Measurements from ENCODE around the gene GPR37. TPM values are rescaled to one million over a fixed set of nuclear protein-coding genes. Genes with fewer than 3 reads are reported as not detected.

The GPR37 gene
- total and polyA plus RNA-seq, 3 donors from 2014 or later, result 41.9 to 76.3 (median 65.4) TPM

GRCh38 chr7:124752310-124752709 is 13.3 kb downstream of the GPR37 start:
- intact Hi-C loops (cut with DNase I; ENCODE audit: low total_unique reads), result no loop called here
- Histone ChIP-seq H3K4me3 (no peak overlapping the region), H3K36me3 (ENCODE audit: low read depth, missing control alignments) (no peaks in the 10 kb centered on the region), H3K27me3 (no peaks in the 10 kb centered on the region), H3K9me3 (no peaks in the 10 kb centered on the region), H3K27ac (no peak overlapping the region), H3K4me1 (peaks cover 7% of the 10 kb centered on the region)
- DNase-seq, result no peak
- TF ChIP-seq CTCF (IDR thresholded peaks at IDR 0.05) (no peak), POLR2A (IDR thresholded peaks at IDR 0.05) (no peak)
- WGBS, 2 donors, result 53 to 58% methylated on average over 1 of the region's 1 CpG

GRCh38 chr7:124751027-124751426 is 14.6 kb downstream of the GPR37 start:
- Histone ChIP-seq H3K4me1 (peaks cover 3% of the 10 kb centered on the region), H3K27me3 (no peaks in the 10 kb centered on the region), H3K4me3 (no peak overlapping the region), H3K9me3 (no peaks in the 10 kb centered on the region), H3K36me3 (ENCODE audit: low read depth, missing control alignments) (no peaks in the 10 kb centered on the region), H3K27ac (no peak overlapping the region)
- 59 to 67% methylated on average over 2 of the region's 2 CpGs for WGBS, 2 donors
- intact Hi-C loops (cut with DNase I; ENCODE audit: low total_unique reads), result no loop called here
- DNase-seq, result no peak
- TF ChIP-seq POLR2A (IDR thresholded peaks at IDR 0.05) (no peak), CTCF (IDR thresholded peaks at IDR 0.05) (no peak)

GRCh38 chr7:124747072-124747471 is 18.5 kb downstream of the GPR37 start:
- intact Hi-C loops (cut with DNase I; ENCODE audit: low total_unique reads), result no loop called here
- 88 to 96% methylated on average over 8 to 11 of the region's 11 CpGs for WGBS, 2 donors
- TF ChIP-seq CTCF (IDR thresholded peaks at IDR 0.05) (no peak), POLR2A (IDR thresholded peaks at IDR 0.05) (no peak)
- Histone ChIP-seq H3K4me3 (no peak overlapping the region), H3K9me3 (no peaks in the 10 kb centered on the region), H3K27me3 (no peaks in the 10 kb centered on the region), H3K36me3 (ENCODE audit: low read depth, missing control alignments) (no peaks in the 10 kb centered on the region), H3K27ac (no peak overlapping the region), H3K4me1 (no peaks in the 10 kb centered on the region)
- no peak for DNase-seq

GRCh38 chr7:124738639-124739038 is 27.0 kb downstream of the GPR37 start:
- Histone ChIP-seq H3K4me3 (no peak overlapping the region), H3K9me3 (no peaks in the 10 kb centered on the region), H3K36me3 (ENCODE audit: low read depth, missing control alignments) (no peaks in the 10 kb centered on the region), H3K27ac (no peak overlapping the region), H3K27me3 (no peaks in the 10 kb centered on the region), H3K4me1 (no peaks in the 10 kb centered on the region)
- intact Hi-C loops (cut with DNase I; ENCODE audit: low total_unique reads), result no loop called here
- no peak for DNase-seq
- TF ChIP-seq CTCF (IDR thresholded peaks at IDR 0.05) (no peak), POLR2A (IDR thresholded peaks at IDR 0.05) (no peak)
- 76 to 78% methylated on average over 3 of the region's 3 CpGs for WGBS, 2 donors

- no peaks in the 10 kb centered on the region for H3K27me3 ChIP-seq
- intact Hi-C loops (cut with DNase I; ENCODE audit: low total_unique reads), result no loop called here
- H3K9me3 ChIP-seq, result no peaks in the 10 kb centered on the region
- no peaks in the 10 kb centered on the region for H3K4me1 ChIP-seq
- 65 to 73% methylated on average over 2 of the region's 2 CpGs for WGBS, 2 donors
- TF ChIP-seq CTCF (IDR thresholded peaks at IDR 0.05), result no peak
- no peak for TF ChIP-seq POLR2A (IDR thresholded peaks at IDR 0.05)
- no peak overlapping the region for H3K4me3 ChIP-seq
- H3K36me3 ChIP-seq (ENCODE audit: low read depth, missing control alignments), result no peaks in the 10 kb centered on the region
- no peak for DNase-seq
- H3K27ac ChIP-seq, result no peak overlapping the region
Measured at GRCh38 chr7:124737760-124738300, 27.8 kb downstream of the GPR37 start.

All from testis (tissue), 3 donors.